ENCODE data around the gene STARD3. TPM values are rescaled to one million over a fixed set of nuclear protein-coding genes. Genes with fewer than 3 reads are reported as not detected.

STARD3 gene
- total RNA-seq, 2 donors from 2014 or later, result 60.3 to 60.5 TPM

DNA sequence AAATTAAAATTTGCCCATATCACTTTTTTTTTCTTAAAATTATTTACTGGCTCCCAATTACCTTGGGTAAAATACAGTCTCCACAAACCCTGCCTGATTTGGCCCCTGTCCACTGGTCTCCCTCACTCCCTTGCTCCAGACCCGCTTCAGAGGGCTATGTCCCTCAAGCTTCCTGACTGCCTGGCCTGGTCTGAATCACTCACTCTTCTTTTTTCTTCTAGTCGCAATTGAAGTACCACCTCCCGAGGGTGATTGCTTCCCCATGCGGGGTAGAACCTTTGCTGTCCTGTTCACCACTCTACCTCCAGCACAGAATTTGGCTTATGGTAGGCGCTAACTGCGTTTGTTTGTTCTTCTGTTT lies 51.5 kb downstream of the STARD3 start:
- Histone ChIP-seq H3K9me3 (ENCODE audit: control insufficient read depth, low read length) (no peaks in the 10 kb centered on the region), H3K4me1 (ENCODE audit: control insufficient read depth, insufficient read depth, low read length) (peaks cover 3% of the 10 kb centered on the region), H3K27me3 (ENCODE audit: control insufficient read depth, insufficient read depth, low read length, poor library complexity, severe bottlenecking) (no peaks in the 10 kb centered on the region), H3K4me3 (ENCODE audit: low read length) (peak overlapping the region; percentile 91), H3K27ac (ENCODE audit: low read depth, low read length) (peak overlapping the region; percentile 78), H3K36me3 (ENCODE audit: control insufficient read depth, insufficient read depth, low read length) (no peaks in the 10 kb centered on the region), H3K9ac (ENCODE audit: extremely low read depth, low read length, poor library complexity, severe bottlenecking) (peak overlapping the region; percentile 43)
- TF ChIP-seq, protein P1, sequence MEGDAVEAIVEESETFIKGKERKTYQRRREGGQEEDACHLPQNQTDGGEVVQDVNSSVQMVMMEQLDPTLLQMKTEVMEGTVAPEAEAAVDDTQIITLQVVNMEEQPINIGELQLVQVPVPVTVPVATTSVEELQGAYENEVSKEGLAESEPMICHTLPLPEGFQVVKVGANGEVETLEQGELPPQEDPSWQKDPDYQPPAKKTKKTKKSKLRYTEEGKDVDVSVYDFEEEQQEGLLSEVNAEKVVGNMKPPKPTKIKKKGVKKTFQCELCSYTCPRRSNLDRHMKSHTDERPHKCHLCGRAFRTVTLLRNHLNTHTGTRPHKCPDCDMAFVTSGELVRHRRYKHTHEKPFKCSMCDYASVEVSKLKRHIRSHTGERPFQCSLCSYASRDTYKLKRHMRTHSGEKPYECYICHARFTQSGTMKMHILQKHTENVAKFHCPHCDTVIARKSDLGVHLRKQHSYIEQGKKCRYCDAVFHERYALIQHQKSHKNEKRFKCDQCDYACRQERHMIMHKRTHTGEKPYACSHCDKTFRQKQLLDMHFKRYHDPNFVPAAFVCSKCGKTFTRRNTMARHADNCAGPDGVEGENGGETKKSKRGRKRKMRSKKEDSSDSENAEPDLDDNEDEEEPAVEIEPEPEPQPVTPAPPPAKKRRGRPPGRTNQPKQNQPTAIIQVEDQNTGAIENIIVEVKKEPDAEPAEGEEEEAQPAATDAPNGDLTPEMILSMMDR (conservative IDR thresholded peaks at IDR 0.05), result no peak
- H3K9me3 Mint-ChIP-seq, result peaks cover 2% of the 10 kb centered on the region
- peaks cover 1% of the 10 kb centered on the region for H3K27me3 Mint-ChIP-seq (ENCODE audit: insufficient read depth)
- peaks cover 24% of the 10 kb centered on the region for H3K4me1 Mint-ChIP-seq
- peak overlapping the region; percentile 80 for H3K4me3 Mint-ChIP-seq
- WGBS, 2 experiments (ENCODE audit: insufficient coverage in 1 of 2, insufficient read length in 1 of 2), result 5 to 22% methylated on average over 2 to 6 of the region's 6 CpGs
- H3K27ac Mint-ChIP-seq, result peak overlapping the region; percentile 91
- DNase-seq, result peak; percentile 78
- peaks cover 14% of the 10 kb centered on the region for H3K36me3 Mint-ChIP-seq (ENCODE audit: low read depth)

DNA sequence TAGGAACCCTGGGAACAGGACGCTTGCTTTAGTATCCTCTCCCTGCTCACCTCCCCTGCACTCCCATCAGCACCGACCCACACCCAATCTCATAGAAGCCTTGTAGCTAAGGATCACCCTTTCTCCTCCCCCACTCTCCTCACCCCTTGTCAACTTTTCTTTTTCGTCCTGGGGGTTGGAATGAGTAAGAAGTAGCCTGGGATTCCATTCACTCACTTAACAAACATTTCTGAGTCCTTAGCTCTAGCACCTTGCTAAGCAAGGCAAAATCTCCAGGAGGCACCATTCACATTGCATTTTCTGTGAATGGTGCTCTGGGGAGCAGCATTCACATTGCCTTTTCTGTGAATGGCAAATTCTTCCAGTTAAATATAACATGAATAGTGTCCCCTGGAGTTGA lies 52.0 kb downstream of the STARD3 start:
- peaks cover 1% of the 10 kb centered on the region for H3K27me3 Mint-ChIP-seq (ENCODE audit: insufficient read depth)
- Histone ChIP-seq H3K9me3 (ENCODE audit: control insufficient read depth, low read length) (no peaks in the 10 kb centered on the region), H3K27me3 (ENCODE audit: control insufficient read depth, insufficient read depth, low read length, poor library complexity, severe bottlenecking) (no peaks in the 10 kb centered on the region), H3K4me1 (ENCODE audit: control insufficient read depth, insufficient read depth, low read length) (peaks cover 3% of the 10 kb centered on the region), H3K36me3 (ENCODE audit: control insufficient read depth, insufficient read depth, low read length) (no peaks in the 10 kb centered on the region), H3K27ac (ENCODE audit: low read depth, low read length) (no peak overlapping the region), H3K4me3 (ENCODE audit: low read length) (peak overlapping the region; percentile 91), H3K9ac (ENCODE audit: extremely low read depth, low read length, poor library complexity, severe bottlenecking) (no peak overlapping the region)
- peaks cover 2% of the 10 kb centered on the region for H3K9me3 Mint-ChIP-seq
- TF ChIP-seq, protein P1 (conservative IDR thresholded peaks at IDR 0.05), result no peak
- H3K27ac Mint-ChIP-seq, result peak overlapping the region; percentile 91
- WGBS, 2 experiments (ENCODE audit: insufficient coverage in 1 of 2, insufficient read length in 1 of 2), result 4 to 10% methylated on average over 2 to 3 of the region's 3 CpGs
- peak overlapping the region; percentile 80 for H3K4me3 Mint-ChIP-seq
- peaks cover 24% of the 10 kb centered on the region for H3K4me1 Mint-ChIP-seq
- peak; percentile 90 for DNase-seq
- peaks cover 13% of the 10 kb centered on the region for H3K36me3 Mint-ChIP-seq (ENCODE audit: low read depth)

DNA sequence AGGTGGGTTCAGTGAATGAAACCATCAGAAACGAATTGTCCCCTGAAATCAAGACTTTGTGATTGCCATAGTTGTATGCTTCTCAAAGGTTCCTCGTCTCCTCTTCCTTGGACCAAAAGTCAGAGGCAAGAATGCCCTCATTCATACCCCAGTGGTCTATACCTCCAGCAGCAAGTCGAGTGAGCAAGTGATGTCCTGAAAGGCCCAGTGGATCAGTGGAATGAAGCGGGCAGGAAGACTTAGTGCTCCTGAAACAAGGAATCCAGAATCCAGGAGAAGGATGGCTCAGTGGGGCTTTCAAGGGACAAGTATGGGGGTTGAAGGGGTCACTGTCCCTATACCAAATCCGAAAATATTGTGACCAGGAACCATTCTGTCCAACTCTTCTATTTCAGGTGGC lies 57.6 kb downstream of the STARD3 start:
- peak overlapping the region; percentile 74 for H3K27ac Mint-ChIP-seq
- H3K36me3 Mint-ChIP-seq (ENCODE audit: low read depth), result no peaks in the 10 kb centered on the region
- no peaks in the 10 kb centered on the region for H3K36me3 ChIP-seq (ENCODE audit: control insufficient read depth, insufficient read depth, low read length)
- peak; percentile 55 for DNase-seq
- TF ChIP-seq, protein P1 (conservative IDR thresholded peaks at IDR 0.05), result no peak
- no peak overlapping the region for H3K27ac ChIP-seq (ENCODE audit: low read depth, low read length)
- no peaks in the 10 kb centered on the region for H3K9me3 ChIP-seq (ENCODE audit: control insufficient read depth, low read length)
- H3K9ac ChIP-seq (ENCODE audit: extremely low read depth, low read length, poor library complexity, severe bottlenecking), result no peak overlapping the region
- 88 to 89% methylated on average over 5 of the region's 5 CpGs for WGBS, 2 experiments (ENCODE audit: insufficient coverage in 1 of 2, insufficient read length in 1 of 2)
- no peaks in the 10 kb centered on the region for H3K27me3 ChIP-seq (ENCODE audit: control insufficient read depth, insufficient read depth, low read length, poor library complexity, severe bottlenecking)
- no peak overlapping the region for H3K4me3 Mint-ChIP-seq
- peaks cover 12% of the 10 kb centered on the region for H3K4me1 ChIP-seq (ENCODE audit: control insufficient read depth, insufficient read depth, low read length)
- H3K4me3 ChIP-seq (ENCODE audit: low read length), result no peak overlapping the region
- peaks cover 5% of the 10 kb centered on the region for H3K27me3 Mint-ChIP-seq (ENCODE audit: insufficient read depth)
- no peaks in the 10 kb centered on the region for H3K9me3 Mint-ChIP-seq
- H3K4me1 Mint-ChIP-seq, result peaks cover 31% of the 10 kb centered on the region
